Parathyroid adenoma (tissue), 2 donors: ENCODE measurements around the gene CADM1.

Source experiments
- H2AFZ ChIP-seq: fragments of 300-600 bp; sonication (generic); one replicate; pipeline ENCODE4 v1.7.0; 2017; ENCODE audit warnings: antibody characterized with exemption, mild to moderate bottlenecking
- H3K27ac ChIP-seq: fragments of 300-600 bp; sonication (generic); one replicate; pipeline ENCODE4 v1.7.0; 2017
- H3K27me3 ChIP-seq: fragments of 300-600 bp; sonication (generic); one replicate; pipeline ENCODE4 v1.7.0; 2017; ENCODE audit warnings: low read length; ENCODE audit not compliant: control insufficient read depth, insufficient read depth
- H3K36me3 ChIP-seq: fragments of 300-600 bp; sonication (generic); one replicate; pipeline ENCODE4 v1.7.0; 2017; ENCODE audit warnings: low read length; ENCODE audit not compliant: control insufficient read depth, insufficient read depth
- H3K4me1 ChIP-seq: fragments of 300-600 bp; sonication (generic); one replicate; pipeline ENCODE4 v1.7.0; 2017; ENCODE audit warnings: control low read depth
- H3K4me2 ChIP-seq: fragments of 300-600 bp; sonication (generic); one replicate; pipeline ENCODE4 v1.7.0; 2017; ENCODE audit warnings: low read length
- H3K4me3 ChIP-seq: fragments of 300-600 bp; sonication (generic); one replicate; pipeline ENCODE4 v1.7.0; 2017; ENCODE audit warnings: low read depth, low read length
- H3K79me2 ChIP-seq: fragments of 300-600 bp; sonication (generic); one replicate; pipeline ENCODE4 v1.7.0; 2017; ENCODE audit warnings: control low read depth
- H3K9ac ChIP-seq: fragments of 300-600 bp; sonication (generic); one replicate; pipeline ENCODE4 v1.7.0; 2017; ENCODE audit warnings: mild to moderate bottlenecking
- H3K9me3 ChIP-seq: fragments of 300-600 bp; sonication (generic); one replicate; pipeline ENCODE4 v1.7.0; 2017; ENCODE audit warnings: low read length; ENCODE audit not compliant: control insufficient read depth
- TF ChIP-seq, protein P1 (sequence below): fragments of 300-600 bp; sonication (generic); IDR thresholded peaks from one replicate; pipeline ENCODE4 v1.7.0; 2017; ENCODE audit warnings: antibody characterized with exemption, mild to moderate bottlenecking
- donor health status: primary hyperparathyroidism.

The CADM1 gene

DNA sequence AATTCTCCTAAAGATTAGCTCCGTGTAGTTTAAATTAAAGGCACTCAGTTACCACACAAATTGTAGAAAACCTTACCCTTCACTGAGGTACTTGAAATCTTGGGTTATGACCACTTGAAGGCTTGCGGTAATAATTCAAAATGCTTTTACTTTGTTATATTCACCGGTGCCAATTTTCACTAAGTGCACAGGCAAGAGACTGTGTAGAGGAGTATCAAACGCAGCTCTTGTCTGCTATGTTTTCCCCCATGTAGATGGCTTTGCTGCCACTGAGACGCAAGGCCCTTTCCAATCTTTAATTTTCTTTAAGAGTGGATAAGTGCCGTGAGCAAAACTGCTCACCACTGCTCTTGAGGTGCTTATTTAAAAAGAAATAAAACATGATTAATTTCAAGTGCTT is 155.8 kb downstream of the CADM1 start:
- Histone ChIP-seq H3K27ac (no peak overlapping the region), H3K27me3 (no peaks in the 10 kb centered on the region), H2AFZ (no peak overlapping the region), H3K4me3 (no peak overlapping the region), H3K9me3 (no peaks in the 10 kb centered on the region), H3K9ac (no peak overlapping the region), H3K4me2 (no peak overlapping the region), H3K4me1 (no peaks in the 10 kb centered on the region), H3K36me3 (no peaks in the 10 kb centered on the region), H3K79me2 (no peaks in the 10 kb centered on the region)
- TF ChIP-seq, protein P1, sequence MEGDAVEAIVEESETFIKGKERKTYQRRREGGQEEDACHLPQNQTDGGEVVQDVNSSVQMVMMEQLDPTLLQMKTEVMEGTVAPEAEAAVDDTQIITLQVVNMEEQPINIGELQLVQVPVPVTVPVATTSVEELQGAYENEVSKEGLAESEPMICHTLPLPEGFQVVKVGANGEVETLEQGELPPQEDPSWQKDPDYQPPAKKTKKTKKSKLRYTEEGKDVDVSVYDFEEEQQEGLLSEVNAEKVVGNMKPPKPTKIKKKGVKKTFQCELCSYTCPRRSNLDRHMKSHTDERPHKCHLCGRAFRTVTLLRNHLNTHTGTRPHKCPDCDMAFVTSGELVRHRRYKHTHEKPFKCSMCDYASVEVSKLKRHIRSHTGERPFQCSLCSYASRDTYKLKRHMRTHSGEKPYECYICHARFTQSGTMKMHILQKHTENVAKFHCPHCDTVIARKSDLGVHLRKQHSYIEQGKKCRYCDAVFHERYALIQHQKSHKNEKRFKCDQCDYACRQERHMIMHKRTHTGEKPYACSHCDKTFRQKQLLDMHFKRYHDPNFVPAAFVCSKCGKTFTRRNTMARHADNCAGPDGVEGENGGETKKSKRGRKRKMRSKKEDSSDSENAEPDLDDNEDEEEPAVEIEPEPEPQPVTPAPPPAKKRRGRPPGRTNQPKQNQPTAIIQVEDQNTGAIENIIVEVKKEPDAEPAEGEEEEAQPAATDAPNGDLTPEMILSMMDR, result no peak

DNA sequence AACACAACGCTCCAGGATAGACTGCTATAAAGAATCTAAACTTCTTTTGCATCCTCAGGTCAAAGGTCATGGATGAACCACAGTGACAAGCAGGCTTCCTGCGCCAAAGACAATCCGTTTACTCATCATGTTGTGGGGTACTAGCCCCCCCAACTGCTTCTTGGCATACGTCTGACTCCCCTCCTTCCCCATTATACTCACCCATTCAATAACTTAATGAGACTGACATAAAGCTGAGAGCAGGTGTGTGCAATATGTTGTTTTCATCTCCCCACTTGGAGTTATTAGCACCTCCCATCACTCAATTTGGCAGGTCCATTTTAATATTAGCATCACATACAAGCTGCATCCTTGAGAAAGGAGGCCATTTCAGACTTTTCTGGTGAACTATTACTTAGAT is 157.1 kb downstream of the CADM1 start:
- Histone ChIP-seq H3K4me1 (no peaks in the 10 kb centered on the region), H3K27me3 (no peaks in the 10 kb centered on the region), H3K4me3 (no peak overlapping the region), H3K27ac (no peak overlapping the region), H3K36me3 (no peaks in the 10 kb centered on the region), H3K9ac (no peak overlapping the region), H3K9me3 (no peaks in the 10 kb centered on the region), H2AFZ (no peak overlapping the region), H3K79me2 (no peaks in the 10 kb centered on the region), H3K4me2 (no peak overlapping the region)
- TF ChIP-seq, protein P1, result no peak

DNA sequence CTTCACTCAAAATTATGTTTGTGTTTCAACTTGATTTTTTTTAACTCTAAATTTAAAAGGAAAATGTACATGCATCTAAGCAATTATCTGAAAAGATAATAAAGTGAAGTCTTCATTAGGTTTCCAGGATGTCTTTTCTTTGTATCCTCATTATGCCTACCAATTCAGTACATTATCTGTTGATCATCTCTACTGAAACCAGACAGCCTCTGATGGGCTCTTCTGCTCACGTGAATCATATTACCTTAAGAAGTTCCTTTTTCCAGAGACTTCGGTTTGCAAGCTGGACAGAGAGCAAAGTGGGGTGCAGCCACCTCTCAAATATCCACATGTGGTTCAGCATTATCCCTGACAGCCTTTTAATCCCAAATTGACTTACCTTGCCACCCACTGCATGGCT is 158.4 kb downstream of the CADM1 start:
- H3K9ac ChIP-seq, result no peak overlapping the region
- H2AFZ ChIP-seq, result no peak overlapping the region
- no peak overlapping the region for H3K4me2 ChIP-seq
- H3K9me3 ChIP-seq, result no peaks in the 10 kb centered on the region
- H3K27me3 ChIP-seq, result no peaks in the 10 kb centered on the region
- TF ChIP-seq, protein P1, result no peak
- no peaks in the 10 kb centered on the region for H3K4me1 ChIP-seq
- H3K4me3 ChIP-seq, result no peak overlapping the region
- no peaks in the 10 kb centered on the region for H3K36me3 ChIP-seq
- H3K27ac ChIP-seq, result no peak overlapping the region
- H3K79me2 ChIP-seq, result no peaks in the 10 kb centered on the region

DNA sequence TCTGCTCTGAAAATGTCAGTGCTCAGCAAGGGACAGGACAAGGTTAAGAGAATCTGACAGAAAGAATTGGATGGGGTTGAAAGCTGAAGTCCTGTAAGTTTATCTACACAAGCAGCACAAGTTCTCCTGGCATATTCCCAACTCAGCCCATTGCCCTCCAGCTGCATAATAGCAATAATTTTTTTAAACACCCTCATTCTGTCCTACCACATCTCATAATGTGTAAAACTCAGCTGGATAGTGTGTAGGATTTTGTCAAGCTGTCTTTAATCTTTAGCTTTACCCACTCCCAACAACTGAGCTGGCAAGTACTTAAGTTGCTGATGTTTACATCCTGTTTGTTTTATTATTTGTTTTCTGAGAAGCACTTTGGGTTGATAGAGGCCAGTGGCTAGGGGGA is 158.9 kb downstream of the CADM1 start:
- TF ChIP-seq, protein P1, result no peak
- Histone ChIP-seq H3K4me2 (no peak overlapping the region), H3K36me3 (no peaks in the 10 kb centered on the region), H3K79me2 (no peaks in the 10 kb centered on the region), H3K9ac (no peak overlapping the region), H3K4me1 (no peaks in the 10 kb centered on the region), H3K4me3 (no peak overlapping the region), H3K27ac (no peak overlapping the region), H3K9me3 (no peaks in the 10 kb centered on the region), H3K27me3 (no peaks in the 10 kb centered on the region), H2AFZ (no peak overlapping the region)

DNA sequence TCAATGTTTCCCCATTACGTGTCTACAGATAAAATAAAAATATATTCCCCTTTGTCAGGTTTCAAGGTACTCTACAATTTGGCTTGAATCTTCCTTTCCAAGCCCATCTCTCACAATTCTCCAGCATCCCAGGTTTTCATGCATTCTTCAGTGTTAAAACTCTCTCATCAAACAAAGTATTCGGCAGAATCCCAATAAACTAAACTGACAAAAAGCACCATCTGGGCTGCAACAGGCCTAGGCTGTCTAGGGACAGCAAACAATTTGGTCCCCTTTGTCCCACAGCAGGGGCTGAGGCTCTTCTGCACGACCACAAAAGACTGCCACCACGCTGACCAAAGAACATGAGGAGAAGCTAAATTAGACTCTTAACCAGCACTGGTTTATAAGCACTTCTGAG is 159.4 kb downstream of the CADM1 start:
- Histone ChIP-seq H3K9ac (no peak overlapping the region), H3K27ac (no peak overlapping the region), H2AFZ (no peak overlapping the region), H3K36me3 (no peaks in the 10 kb centered on the region), H3K9me3 (no peaks in the 10 kb centered on the region), H3K27me3 (no peaks in the 10 kb centered on the region), H3K4me1 (no peaks in the 10 kb centered on the region), H3K79me2 (no peaks in the 10 kb centered on the region), H3K4me3 (no peak overlapping the region), H3K4me2 (no peak overlapping the region)
- TF ChIP-seq, protein P1, result no peak
